GM21390 (cell line): Measurements from ENCODE around the gene SPRING1.
"Not testable (repeated sequence)": the region's sequence is repeated elsewhere in the genome, so short reads cannot be mapped to it uniquely, and the experiment has no call there.

Source experiments
- ATAC-seq: cut with Tn5 transposase; IDR thresholded peaks from one replicate; pipeline ENCODE4 v1.9.1; 2021; ENCODE audit not compliant: unreplicated experiment

Gene SPRING1

DNA sequence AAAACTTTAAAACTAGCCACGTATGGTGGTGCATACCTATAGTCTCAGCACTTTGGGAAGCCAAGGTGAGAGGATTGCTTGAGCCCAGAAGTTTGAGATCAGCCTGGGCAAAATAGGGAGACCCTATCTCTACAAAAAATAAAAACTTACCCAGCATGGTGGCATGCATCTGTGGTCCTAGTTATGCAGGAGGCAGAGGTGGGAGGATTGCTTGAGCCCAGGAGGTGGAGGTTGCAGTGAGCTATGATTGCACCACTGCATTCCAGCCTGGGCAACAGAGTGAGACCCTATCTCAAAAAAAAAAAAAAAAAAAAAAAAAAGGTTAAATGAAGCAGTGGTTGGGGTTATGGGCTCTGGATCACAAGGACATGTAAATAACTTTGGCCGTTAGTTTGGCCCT lies 4.9 kb upstream of the SPRING1 start:
- not testable (repeated sequence) for ATAC-seq

DNA sequence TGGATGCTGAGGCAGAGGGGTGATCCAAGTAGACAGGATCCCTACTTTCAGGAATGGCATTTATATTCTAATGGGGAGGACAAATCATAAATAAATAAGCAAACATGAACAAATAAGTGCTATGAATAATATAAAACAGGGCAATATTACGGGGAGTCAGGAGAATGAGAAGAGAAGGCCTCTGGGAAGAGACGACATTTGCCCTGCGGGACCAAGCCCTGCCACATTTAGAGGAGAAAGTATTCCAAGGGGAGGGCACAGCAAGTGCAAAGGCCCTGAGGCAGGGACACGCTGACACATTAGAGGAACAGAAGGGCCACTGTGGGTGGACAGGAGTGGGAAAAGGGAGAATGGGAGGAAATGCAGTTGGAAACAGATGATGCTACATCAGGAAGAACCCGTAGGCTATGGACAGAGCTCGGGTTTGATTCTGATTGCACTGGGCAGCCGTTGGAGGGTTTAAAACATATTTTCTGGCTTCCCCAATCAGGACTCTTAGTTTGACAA lies 1.6 kb upstream of the SPRING1 start:
- no peak for ATAC-seq

DNA sequence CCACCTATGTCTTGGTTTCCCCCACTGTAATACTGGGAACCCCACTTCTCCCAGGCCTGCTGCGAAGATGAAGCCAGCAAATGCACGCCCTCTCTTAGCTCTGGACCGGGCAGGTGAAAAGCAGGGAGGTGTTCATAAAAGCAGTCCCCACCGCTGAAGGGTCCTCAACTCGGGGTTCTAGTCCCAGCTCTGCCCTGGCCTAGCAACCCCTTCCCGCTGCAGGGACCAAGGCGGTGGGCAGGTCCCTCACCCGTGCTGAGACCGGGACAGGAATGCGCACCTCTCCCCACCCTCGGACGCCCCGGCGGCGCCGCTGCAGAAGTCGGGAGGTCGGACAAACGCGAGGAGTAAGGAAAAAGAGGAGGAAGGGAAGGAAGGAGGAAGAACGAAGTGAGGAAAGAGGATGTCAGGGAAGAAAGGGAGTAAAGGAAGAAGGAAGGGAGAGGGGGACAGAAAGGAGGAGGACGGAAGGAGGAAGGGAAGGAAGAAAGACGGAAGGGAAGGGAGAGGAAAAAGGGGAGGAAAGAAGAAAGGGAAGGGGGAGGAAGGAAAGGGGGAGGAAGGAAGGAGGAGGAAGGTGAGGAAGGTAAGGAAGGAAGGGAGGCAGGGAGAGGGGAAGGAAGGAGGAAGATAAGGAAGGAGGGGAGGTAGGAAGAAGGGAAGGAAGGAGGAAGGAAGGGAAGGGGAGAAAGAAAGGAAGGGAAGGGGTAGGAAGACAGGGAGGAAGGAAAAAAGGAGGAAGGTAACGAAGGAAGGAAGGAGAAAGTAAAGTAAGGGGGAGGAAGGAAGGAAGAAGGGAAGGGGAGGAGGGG lies 701 bp downstream of the SPRING1 start:
- no peak for ATAC-seq

DNA sequence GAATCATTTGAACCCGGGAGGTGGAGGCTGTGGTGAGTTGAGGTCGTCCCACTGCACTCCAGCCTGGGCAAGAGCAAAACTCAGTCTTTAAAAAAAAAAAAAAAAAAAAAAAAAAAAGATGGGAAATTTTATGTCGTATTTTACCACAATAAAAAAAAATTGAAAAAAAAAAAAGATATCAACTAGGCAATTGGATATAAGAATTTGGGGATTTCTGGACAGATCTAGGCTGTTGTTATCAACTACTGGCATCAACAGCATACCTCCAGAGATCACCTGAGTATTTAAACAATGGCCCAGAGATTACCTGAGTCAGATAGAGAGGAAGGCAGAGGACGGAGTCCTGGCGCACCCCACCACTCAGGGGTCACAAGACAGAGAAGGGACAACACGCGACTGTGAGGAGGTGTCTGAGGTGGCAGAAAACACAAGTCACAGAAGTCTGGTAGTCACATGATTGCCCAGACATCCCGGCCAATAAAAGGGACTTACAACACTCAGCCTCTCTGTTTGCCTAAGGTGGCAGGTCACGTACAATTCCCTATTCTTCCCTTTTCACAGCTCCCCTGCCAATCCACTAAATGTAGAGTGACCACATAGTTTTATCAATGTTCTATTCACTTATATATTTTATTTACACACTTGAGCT lies 1.8 kb downstream of the SPRING1 start:
- ATAC-seq: no peak

DNA sequence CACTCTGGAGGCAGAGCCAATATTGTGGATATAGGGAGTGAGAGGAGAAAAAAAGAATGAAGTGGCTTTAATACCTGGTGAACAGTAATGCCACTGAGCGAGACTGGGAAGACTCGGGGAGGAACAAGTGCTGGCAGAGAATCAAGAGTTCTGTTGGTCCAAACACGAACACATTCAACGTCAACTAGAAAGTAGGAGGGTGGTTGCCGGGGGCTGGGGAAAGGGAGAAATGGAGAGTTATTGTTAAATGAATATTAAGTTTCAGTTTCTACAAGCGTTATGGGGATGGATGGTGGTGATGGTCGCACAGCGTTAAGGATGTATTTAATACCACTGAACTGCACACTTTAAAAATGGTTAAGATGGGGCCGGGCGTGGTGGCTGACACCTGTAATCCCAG lies 2.8 kb downstream of the SPRING1 start:
- ATAC-seq: no peak

DNA sequence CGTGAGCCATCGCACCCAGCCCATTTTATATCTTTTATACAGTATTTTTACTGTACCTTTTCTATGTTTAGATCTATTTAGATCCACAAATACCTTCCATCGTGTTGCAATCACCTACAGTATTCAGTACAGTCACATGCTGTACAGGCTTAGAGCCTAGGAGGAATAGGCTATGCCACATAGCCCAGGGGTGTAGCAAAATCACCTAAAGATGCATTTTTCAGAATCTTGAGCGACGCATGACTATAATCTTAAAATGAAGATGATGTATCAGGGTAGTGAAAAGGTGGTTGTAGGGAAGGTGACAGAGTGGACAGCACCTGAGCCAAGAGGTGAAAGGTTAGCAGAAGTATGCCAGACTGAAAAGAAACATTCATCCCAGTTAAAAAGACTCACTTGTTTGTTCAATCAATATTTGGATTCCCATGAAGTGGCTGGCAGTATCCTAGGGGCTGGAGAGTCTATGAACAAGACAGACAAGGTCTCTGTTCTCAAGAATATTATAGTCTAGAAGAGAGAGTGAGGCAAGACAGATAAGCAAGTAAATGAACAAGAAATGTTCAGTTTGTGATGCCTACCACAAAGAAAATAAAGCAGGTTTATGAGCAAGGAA lies 3.6 kb downstream of the SPRING1 start:
- no peak for ATAC-seq

DNA sequence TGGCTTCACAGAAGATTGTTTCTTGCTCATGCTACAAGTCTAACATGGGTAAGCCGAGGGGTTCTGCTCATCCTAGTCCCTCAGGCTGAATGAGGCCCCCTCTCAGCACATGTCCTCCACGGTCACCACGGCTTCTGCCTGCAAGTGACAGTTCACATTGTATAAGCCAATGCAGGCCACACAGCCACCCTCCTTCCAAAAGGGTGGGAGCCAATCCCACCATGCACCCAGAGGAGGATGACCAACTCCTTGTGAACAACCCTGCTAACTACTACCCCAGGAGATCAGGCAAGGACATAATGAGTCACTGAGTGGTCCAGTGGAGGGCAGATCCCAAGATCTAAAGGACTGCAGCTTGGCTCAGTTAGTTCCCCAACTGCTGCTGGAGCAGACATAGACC lies 6.1 kb downstream of the SPRING1 start:
- no peak for ATAC-seq

DNA sequence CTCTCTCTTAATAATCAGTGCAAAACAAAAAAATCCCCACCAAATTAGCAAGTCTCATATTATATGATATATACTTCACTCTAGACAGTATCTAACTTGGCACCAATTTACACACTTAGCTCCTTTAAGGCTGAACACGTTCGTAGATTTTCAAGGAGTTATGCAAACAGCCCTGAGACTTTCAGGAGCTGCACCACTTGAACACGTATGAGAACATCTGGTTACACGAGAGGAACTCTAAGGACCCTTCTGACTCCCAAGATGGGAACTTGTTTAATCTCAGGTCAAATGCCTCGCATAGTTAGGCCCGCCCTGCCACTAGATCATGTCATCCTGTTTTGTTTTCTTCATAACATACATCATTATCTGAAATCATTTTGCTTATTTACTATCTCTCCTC lies 10.0 kb downstream of the SPRING1 start:
- ATAC-seq: no peak

DNA sequence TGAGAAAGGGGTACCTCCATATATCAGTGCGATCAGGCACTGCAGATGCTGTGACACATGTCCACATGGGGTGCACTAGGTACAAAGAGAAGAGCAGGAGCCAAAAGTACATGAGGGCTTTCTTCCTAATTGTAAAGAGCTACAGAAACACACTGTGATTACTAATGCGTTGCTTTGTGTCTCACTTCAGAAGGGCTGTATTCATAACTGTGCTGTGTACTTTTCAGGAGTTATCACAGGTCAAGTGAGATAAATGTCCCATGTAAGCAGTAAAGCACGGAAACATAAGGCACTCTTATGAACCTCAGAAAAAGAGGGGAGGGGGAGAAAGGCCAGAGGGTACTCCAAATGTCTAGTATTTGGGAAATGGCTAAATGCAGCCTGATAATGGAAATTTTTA lies 10.6 kb downstream of the SPRING1 start:
- no peak for ATAC-seq

DNA sequence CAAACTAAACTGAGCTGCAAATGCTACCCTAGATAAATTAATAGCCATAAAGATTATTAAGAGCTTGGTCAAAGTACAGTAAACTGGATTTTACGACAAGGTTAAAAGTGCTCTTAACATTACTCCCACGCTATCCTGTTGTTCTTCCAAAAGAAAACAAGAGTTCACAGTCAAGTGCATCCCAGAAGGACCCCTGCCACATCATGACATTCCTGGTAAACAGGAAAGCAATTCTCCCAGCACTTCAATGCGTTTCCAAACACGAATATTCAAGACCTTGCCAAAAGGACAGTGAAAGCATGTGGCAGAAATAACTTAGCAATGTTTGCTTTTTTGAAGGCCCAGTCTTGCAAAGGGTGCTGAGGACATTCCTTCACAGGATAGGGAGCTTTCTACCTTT lies 11.2 kb downstream of the SPRING1 start:
- ATAC-seq: no peak

DNA sequence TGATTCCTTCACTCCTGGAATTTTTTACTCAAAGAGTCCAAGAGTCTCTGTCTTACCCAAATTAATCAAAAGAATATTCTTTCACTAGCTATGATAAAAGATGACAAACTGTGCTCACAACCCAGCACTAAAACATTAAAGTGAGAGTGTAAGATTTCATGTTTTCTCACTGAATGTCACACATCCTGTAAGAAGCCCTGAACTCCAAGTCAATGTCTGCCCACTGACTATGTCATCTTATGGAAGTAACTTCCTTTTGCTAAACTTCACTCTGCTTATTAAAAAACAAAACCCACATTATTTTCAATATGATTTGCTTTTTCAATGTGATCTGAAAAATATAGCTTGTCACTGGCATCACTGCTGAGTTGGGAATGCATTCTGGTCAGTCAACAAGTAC lies 15.6 kb downstream of the SPRING1 start:
- ATAC-seq: no peak

DNA sequence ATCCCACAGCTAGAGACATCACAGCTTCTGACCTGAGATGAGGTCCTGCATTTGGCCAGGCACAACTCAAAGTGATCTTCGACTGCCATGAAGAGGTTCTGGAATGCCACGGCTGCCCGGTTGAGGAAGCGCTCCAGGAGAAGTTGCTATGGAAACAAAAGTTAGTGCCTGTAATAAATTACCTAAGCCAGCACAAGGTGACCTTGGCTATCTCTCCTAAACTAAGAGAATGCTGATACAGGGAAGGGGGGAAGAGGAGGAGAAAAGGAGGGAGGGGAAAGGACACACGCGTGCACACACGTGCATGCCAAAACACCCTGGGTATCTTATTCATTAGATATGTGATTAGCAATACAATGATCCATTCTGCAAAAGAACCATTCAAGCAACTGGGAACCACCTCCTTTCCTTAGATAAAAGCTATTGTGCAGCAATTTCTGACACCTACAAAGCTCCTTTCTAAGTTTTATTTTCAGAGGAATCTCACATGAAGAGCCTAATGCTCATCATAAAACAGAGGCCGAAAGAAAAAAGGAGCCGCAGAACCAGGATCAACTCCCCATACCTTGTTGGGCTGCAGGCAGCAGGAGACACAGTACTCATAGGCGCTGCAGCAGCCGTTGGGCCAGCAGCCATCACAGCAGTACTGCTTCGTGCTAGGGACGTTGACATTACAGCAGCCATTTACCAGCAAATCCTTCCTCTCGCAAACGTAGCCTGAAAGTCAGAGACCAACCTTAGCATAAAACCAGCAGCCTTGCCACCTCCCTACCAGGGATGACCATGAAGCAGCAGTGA lies 17.9 kb downstream of the SPRING1 start:
- ATAC-seq: no peak

DNA sequence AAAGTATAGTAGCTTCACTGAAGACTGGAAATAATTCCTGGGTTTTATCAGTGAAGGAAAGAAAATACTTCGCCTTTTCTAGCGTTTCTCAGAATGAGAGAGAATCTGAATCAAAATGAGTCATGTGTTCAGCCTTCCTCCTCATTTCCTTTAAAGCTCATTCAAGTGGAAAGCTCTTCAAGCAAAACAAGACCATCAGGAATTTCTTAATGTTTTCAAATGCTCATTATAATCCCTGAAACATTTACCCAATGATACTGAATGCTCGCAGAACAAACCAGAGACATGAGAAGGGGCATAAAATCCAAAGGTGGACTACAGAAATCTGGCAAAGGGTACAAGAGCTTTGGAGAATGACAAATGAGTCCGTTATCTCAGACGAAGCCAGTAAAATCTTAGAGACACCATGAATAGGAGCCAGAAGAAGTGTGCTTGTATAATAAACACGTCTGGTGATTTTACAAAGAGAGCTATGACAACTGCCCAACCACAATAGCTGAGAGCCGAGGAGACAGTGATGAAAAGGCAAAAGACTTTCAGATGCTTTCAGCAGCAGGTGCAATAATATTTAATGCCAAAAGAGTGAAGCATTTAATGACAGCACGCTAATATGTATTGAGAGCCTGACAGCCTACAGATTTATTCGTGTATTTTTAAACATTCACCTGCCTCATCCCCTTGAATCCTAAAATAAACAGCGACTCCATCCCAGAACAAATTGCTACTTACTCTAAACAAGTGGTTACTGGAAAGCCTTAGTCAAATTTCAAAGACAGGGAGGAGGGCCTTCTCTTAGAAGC lies 19.0 kb downstream of the SPRING1 start:
- ATAC-seq: no peak

DNA sequence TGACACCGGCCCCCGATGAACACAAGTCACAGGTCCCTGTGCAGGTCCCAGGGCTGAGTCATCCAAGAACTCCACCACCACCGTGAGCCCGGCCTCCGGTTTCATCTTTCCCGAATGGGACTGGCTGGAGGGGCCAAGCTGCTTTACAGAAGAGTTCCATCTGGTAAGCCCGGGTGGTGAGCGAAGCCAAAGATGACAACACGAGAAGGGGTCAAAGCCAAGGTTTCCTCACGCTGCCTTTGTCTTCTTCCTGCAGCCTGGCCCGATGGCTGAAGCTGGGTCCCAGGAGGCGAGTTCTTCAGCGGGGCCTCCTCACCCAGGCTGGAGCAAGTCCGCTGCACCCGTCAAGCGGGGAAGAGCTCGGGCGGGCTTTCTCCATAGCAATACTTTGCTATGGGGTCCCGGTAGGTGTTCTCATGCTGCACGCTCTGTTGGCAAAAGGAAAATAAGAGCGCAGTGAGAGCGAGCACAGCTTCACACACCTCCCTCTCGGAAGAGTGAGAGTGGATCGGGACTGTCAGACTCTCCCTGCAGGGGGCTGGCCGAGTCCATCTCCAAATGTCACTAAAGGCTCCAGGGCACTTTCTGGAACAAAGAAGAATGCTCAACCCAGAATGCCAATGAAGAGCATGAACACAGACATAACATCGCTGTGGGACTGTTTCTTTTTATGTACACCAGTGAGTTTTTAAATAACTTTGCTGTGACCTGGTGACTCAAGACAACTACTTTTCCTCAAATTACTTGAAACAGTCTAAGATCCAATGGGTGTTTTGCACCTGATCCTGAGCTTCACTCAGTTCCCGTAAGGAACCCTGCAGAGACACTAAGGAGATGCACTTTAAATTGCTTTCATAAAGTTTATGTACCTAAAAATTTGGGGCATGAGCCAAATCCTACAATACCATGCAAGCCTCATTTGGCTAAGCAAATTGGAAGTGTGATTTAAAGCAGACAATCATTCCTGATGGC lies 20.1 kb downstream of the SPRING1 start:
- ATAC-seq: no peak

DNA sequence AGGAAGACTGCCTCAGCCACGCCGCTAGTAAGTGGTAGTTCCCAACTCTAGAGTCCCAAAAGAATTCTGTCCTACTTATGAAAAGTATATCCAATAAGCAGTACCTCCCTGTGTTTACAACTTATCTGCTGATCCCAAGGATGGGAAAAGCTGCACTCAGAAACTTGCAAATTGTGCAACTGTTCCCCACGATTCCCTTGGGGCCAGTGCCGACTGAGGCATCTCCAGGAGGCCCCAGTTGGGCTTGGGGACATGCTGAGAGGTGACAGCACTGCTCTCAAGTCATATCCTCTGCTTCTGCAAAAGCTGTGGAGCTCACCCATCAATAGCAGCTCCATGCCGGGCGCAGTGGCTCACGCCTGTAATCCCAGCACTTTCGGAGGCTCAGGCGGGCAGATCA lies 23.7 kb downstream of the SPRING1 start:
- ATAC-seq: no peak

DNA sequence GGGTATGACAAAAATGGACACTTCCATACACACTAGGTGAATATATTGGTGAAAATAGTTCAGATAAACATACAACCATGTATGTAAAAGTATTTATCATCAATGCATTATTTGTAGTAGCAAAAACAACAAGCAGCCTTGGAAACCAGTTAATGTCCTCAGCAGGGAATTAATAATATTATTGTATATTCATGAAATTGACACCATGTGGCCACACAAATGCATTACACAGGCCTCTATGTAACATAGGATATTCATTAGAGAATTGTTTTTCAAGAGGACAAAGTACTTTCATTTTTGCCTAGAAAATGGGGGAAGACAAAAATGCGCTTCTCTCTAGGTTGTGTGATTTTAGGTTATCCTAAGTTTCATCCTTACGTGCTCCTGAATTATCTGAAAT lies 24.3 kb downstream of the SPRING1 start:
- ATAC-seq: no peak

DNA sequence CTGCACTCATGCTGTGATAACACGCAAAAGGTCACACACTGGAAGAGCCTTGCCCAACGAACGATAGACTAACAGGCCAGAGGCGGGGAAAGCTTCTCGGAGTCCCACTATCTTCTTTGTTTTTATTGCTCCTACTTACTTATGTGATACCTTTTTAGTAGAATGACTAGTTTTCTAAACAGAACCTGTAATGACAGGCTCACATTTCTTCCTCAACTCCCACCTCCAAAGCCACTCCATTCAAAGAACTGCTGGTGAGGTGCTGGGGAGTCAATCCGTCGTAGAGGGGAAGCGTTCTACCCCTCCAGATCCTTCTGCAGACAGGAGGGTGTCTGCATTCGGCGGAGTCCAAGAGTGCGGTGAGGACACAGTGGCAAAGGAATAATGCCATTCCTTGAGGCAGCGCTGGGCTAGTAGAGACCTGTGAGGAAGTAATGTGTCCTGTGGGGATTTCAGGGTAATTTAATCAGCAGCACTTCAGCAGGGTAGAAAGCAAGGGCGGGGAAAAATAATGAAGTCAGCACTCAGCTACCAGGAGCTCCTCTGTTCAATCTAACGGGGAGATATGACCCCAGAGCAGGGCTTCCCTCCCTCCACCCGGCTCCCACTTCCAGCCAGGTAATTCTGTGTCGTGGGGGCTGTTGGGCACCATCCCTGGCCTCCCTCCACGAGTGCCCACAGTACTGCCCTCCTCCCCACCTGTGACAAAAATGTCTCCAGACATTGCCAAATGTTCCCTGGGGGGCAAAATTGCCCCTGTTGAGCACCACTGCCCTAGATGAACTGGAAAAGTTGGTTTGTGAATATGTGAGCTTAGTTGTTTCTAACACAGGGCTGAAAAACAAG lies 25.2 kb downstream of the SPRING1 start:
- no peak for ATAC-seq

DNA sequence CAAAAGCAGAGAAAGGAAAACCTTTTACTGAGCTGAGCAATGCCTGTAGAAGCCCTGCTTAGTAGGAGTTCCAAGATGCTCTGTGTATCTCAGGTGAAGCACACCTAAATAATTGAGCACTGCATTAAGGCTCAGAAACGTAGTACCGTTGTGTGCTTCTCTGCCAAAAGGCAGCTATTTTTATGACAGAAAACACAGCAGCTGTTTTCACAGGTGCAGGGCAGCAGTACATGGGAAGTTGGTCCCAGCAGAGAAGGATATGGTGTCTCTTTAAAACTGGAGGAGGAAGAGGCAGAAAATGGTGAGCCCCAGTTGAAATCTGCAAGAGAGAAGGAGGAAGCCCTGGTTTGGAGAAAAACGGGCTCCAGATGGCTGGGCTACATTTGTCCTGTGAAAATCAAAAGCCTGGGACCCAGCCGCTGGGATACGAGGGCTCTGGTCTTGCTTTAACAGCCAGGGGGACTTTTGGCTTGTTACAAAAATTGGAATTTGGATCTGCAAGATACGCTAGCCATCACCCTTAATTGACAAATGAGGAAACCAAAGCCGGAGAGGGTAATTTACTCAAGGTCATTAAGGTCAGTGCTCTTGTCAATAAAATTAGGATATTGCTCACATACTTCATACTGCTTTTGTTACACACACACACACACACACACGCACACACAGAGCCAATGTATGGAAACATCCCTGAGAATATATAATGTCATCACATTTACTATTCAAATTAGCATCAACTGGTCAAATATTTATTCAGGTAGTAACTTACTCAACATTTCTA lies 27.3 kb downstream of the SPRING1 start:
- no peak for ATAC-seq
